Omental fat pad (tissue), 4 donors: Measurements from ENCODE around the gene PARP15. TPM values are rescaled to one million over a fixed set of nuclear protein-coding genes. Genes with fewer than 3 reads are reported as not detected.

Experiments
- ATAC-seq: fragments of 150-250 bp; one replicate; pipeline ENCODE4 v1.9.1; 2016; ENCODE audit warnings: mild to moderate bottlenecking, moderate library complexity; ENCODE audit not compliant: low FRiP score
- DNase-seq: peaks from one replicate; pipeline ENCODE4 v3.0.0-alpha.2; 2019; ENCODE audit warnings: low spot score
- CTCF ChIP-seq, 3 donors: fragments of 450-650 bp; IDR thresholded peaks; one replicate each; pipeline ENCODE4 v1.5.1; 2016 to 2017; ENCODE audit warnings: antibody characterized with exemption in 3 of 3, mild to moderate bottlenecking in 3 of 3, moderate library complexity in 2 of 3
- total RNA-seq, 4 donors: library from RNA; depleted of rRNA; stranded (reverse); fragments of >200 nt; gene quantifications; one replicate each; pipeline ENCODE4 v1.1.0, GENCODE V29; 2016

The PARP15 gene
- total RNA-seq, 4 donors from 2014 or later = 3.3 to 6.8 (median 4.2) TPM

GRCh38 chr3:122626515-122627180 lies 49.2 kb downstream of the PARP15 start:
- no peak for TF ChIP-seq CTCF (IDR thresholded peaks at IDR 0.05)
- ATAC-seq (no peak), DNase-seq (no peak)

- ATAC-seq = no peak
- no peak for DNase-seq
- TF ChIP-seq CTCF (IDR thresholded peaks at IDR 0.05) = no peak
Measured at GRCh38 chr3:122627301-122627700, 49.9 kb downstream of the PARP15 start.

GRCh38 chr3:122628567-122628966 lies 51.1 kb downstream of the PARP15 start:
- no peak for DNase-seq
- ATAC-seq = no peak
- no peak for TF ChIP-seq CTCF (IDR thresholded peaks at IDR 0.05)

GRCh38 chr3:122629763-122630162 lies 52.3 kb downstream of the PARP15 start:
- DNase-seq (no peak), ATAC-seq (no peak)
- no peak for TF ChIP-seq CTCF (IDR thresholded peaks at IDR 0.05)

GRCh38 chr3:122635789-122636188 lies 58.3 kb downstream of the PARP15 start:
- no peak for DNase-seq
- no peak for ATAC-seq
- TF ChIP-seq CTCF (IDR thresholded peaks at IDR 0.05) = no peak

- ATAC-seq (no peak), DNase-seq (no peak)
- no peak for TF ChIP-seq CTCF (IDR thresholded peaks at IDR 0.05)
Measured at GRCh38 chr3:122636697-122637096, 59.2 kb downstream of the PARP15 start.

GRCh38 chr3:122640437-122640999 lies 63.1 kb downstream of the PARP15 start:
- ATAC-seq (no peak), DNase-seq (no peak)
- TF ChIP-seq CTCF (IDR thresholded peaks at IDR 0.05) = no peak
